GM12892 (cell line): Measurements from ENCODE around the gene TRAPPC10.

Source experiments
- POLR2A ChIP-seq: IDR thresholded peaks from 2 replicates; pipeline ENCODE4 v1.6.1; 2011; ENCODE audit warnings: low read depth, low read length, control low read depth
- POLR2AphosphoS5 ChIP-seq: IDR thresholded peaks from 2 replicates; pipeline ENCODE4 v1.6.1; 2011; ENCODE audit warnings: low read depth, low read length, control low read depth

DNA sequence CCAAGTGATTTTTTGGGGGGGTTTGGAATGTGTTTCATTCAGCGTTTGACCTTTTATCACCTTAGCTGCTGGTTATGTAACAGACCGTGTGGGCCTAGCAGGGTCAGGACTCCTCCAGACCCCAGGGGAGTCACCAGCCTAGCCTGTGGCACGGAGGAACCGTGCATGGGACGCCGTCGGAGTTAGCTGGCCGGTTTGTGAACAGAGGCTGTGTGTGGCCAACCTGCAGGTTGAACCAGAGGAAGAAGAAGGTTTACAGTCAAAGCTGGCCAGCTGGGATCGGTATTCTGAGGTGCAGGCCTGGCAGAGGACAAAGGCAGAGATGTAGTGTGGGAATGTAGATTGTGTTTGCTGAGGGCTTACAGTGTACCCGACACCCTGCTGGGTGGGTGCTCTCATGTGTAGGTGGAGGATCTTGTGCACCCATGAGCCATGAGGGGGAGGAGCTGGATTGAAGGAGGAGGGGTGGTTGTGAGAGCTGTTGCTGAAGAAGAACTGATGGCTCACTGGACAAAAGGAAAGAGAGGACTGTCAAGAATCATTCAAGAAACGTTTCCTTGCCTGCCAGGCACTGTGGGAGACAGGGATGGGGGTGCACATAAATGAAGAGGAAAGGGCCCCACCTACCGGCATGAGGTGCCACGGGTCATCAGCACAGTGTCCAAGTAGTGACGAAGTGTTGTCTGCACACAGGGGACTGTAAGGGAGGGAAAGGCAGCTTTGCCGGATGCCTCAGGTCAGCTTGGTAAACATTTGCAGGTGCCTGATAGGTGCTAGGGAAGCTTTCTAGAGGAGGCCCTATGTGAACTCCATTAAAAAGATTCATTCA is 55.1 kb downstream of the TRAPPC10 start:
- TF ChIP-seq POLR2A, result no peak
- no peak for TF ChIP-seq POLR2AphosphoS5
